Loucy (cell line): Measurements from ENCODE around the gene IL1RAPL2.

Source experiments
- H2AFZ ChIP-seq: fragments of 200-600 bp; sonication (generic); 2 replicates; pipeline ENCODE4 v1.6.0; 2016; ENCODE audit warnings: antibody characterized with exemption, mild to moderate bottlenecking, low read length, moderate library complexity
- H3F3A ChIP-seq: fragments of 200-600 bp; 2 replicates; pipeline ENCODE4 v1.6.0; 2016; ENCODE audit warnings: antibody characterized with exemption, low read depth, mild to moderate bottlenecking
- H3K27me3 ChIP-seq: fragments of 200-600 bp; sonication (generic); 2 replicates; pipeline ENCODE4 v1.6.1; 2014; ENCODE audit warnings: low read length, mild to moderate bottlenecking; ENCODE audit not compliant: insufficient read depth, poor library complexity, severe bottlenecking
- H3K36me3 ChIP-seq: fragments of 200-600 bp; sonication (generic); 2 replicates; pipeline ENCODE4 v1.6.1; 2016; ENCODE audit warnings: low read length; ENCODE audit not compliant: insufficient read depth
- H3K4me1 ChIP-seq: fragments of 200-600 bp; sonication (generic); 2 replicates; pipeline ENCODE4 v1.5.1; 2014; ENCODE audit warnings: low read length, mild to moderate bottlenecking; ENCODE audit not compliant: insufficient read depth, poor library complexity, severe bottlenecking
- H3K4me2 ChIP-seq: fragments of 200-600 bp; sonication (generic); 2 replicates; pipeline ENCODE4 v1.6.0; 2014; ENCODE audit warnings: antibody characterized with exemption, low read length, low read depth, mild to moderate bottlenecking; ENCODE audit not compliant: poor library complexity, severe bottlenecking
- H3K4me3 ChIP-seq: fragments of 200-600 bp; sonication (generic); 2 replicates; pipeline ENCODE4 v1.5.1; 2014; ENCODE audit warnings: low read length, mild to moderate bottlenecking, mixed read lengths; ENCODE audit not compliant: poor library complexity, severe bottlenecking
- H3K79me2 ChIP-seq: fragments of 200-600 bp; sonication (generic); 2 replicates; pipeline ENCODE4 v1.6.1; 2014; ENCODE audit warnings: low read length; ENCODE audit not compliant: insufficient read depth
- H3K9ac ChIP-seq: fragments of 200-600 bp; sonication (generic); 2 replicates; pipeline ENCODE4 v1.6.0; 2014; ENCODE audit warnings: mild to moderate bottlenecking, low read depth, low read length, moderate library complexity; ENCODE audit not compliant: poor library complexity, severe bottlenecking
- H3K9me2 ChIP-seq: fragments of 200-600 bp; sonication (generic); replicated peaks from 2 replicates; pipeline ENCODE4 v1.6.1; 2016; ENCODE audit warnings: low read depth, low read length, mixed read lengths
- H3K9me3 ChIP-seq: fragments of 200-600 bp; sonication (generic); 2 replicates; pipeline ENCODE4 v1.6.1; 2014; ENCODE audit warnings: mild to moderate bottlenecking, antibody characterized with exemption, low read length, low read depth; ENCODE audit not compliant: insufficient read depth
- H4K20me1 ChIP-seq: fragments of 200-600 bp; sonication (generic); 2 replicates; pipeline ENCODE4 v1.6.0; 2014; ENCODE audit warnings: antibody characterized with exemption, low read length, mild to moderate bottlenecking; ENCODE audit not compliant: insufficient read depth, poor library complexity, severe bottlenecking
- EZH2phosphoT487 ChIP-seq: fragments of 200-600 bp; IDR thresholded peaks from 2 replicates; pipeline ENCODE4 v1.6.1; 2018; ENCODE audit warnings: antibody characterized with exemption, mild to moderate bottlenecking, moderate library complexity, borderline replicate concordance
- TF ChIP-seq, protein P1 (sequence below): fragments of 200-600 bp; sonication (generic); conservative IDR thresholded peaks from 2 replicates; pipeline ENCODE4 v1.5.1; 2014; ENCODE audit warnings: mild to moderate bottlenecking, antibody characterized with exemption, low read length

The IL1RAPL2 gene

DNA sequence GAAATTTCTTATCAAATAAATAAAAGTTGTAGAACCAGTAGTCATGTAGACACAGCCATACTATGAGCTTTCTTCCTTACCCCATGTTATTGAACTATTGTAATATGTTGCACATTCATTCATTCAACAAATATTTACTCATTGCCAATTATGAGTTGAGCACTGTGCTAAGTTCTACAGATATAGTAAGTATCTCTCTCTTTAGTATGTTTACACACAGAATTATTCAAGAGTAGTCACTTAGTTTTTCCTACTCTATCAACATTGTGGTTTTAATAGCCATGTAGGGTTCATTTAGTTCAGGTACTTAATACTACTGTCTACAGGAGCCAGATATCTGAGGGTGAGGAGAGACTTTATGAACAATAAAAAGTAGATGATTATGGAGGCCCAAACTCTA lies 568.3 kb downstream of the IL1RAPL2 start:
- H3K9ac ChIP-seq: no peak overlapping the region
- no peaks in the 10 kb centered on the region for H3K9me3 ChIP-seq
- no peaks in the 10 kb centered on the region for H3K9me2 ChIP-seq
- no peaks in the 10 kb centered on the region for H3K36me3 ChIP-seq
- no peaks in the 10 kb centered on the region for H3K4me1 ChIP-seq
- no peaks in the 10 kb centered on the region for H3K27me3 ChIP-seq
- no peak for TF ChIP-seq EZH2phosphoT487
- TF ChIP-seq, protein P1, sequence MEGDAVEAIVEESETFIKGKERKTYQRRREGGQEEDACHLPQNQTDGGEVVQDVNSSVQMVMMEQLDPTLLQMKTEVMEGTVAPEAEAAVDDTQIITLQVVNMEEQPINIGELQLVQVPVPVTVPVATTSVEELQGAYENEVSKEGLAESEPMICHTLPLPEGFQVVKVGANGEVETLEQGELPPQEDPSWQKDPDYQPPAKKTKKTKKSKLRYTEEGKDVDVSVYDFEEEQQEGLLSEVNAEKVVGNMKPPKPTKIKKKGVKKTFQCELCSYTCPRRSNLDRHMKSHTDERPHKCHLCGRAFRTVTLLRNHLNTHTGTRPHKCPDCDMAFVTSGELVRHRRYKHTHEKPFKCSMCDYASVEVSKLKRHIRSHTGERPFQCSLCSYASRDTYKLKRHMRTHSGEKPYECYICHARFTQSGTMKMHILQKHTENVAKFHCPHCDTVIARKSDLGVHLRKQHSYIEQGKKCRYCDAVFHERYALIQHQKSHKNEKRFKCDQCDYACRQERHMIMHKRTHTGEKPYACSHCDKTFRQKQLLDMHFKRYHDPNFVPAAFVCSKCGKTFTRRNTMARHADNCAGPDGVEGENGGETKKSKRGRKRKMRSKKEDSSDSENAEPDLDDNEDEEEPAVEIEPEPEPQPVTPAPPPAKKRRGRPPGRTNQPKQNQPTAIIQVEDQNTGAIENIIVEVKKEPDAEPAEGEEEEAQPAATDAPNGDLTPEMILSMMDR: no peak
- H3F3A ChIP-seq: no peaks in the 10 kb centered on the region
- no peaks in the 10 kb centered on the region for H4K20me1 ChIP-seq
- H3K4me3 ChIP-seq: no peak overlapping the region
- no peak overlapping the region for H2AFZ ChIP-seq
- H3K79me2 ChIP-seq: no peaks in the 10 kb centered on the region
- no peak overlapping the region for H3K4me2 ChIP-seq

DNA sequence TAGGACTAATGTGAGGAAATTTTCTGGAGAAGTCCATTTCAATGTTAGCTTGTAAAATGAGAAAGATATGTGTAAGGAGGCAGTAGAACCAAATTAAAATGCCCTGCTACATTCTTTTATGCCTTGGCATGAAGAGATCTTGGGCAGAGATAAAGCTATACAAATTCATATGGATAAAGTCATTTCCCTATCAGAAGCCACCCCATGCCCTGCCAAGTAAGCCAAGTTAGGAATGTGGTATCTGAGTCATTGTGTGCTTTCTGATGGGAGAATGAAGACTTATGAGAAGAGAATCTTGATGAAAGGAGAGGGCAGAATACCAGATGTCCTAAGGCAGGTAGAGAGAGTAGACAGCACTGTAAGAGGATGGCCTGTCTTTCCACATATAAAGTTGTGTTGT lies 570.8 kb downstream of the IL1RAPL2 start:
- H4K20me1 ChIP-seq: no peaks in the 10 kb centered on the region
- no peak overlapping the region for H2AFZ ChIP-seq
- H3K79me2 ChIP-seq: no peaks in the 10 kb centered on the region
- H3K9me3 ChIP-seq: no peaks in the 10 kb centered on the region
- H3K4me1 ChIP-seq: no peaks in the 10 kb centered on the region
- H3K4me3 ChIP-seq: no peak overlapping the region
- H3K9ac ChIP-seq: no peak overlapping the region
- H3K4me2 ChIP-seq: no peak overlapping the region
- no peaks in the 10 kb centered on the region for H3F3A ChIP-seq
- H3K27me3 ChIP-seq: no peaks in the 10 kb centered on the region
- no peaks in the 10 kb centered on the region for H3K36me3 ChIP-seq
- no peaks in the 10 kb centered on the region for H3K9me2 ChIP-seq
- TF ChIP-seq EZH2phosphoT487: no peak
- TF ChIP-seq, protein P1: no peak

DNA sequence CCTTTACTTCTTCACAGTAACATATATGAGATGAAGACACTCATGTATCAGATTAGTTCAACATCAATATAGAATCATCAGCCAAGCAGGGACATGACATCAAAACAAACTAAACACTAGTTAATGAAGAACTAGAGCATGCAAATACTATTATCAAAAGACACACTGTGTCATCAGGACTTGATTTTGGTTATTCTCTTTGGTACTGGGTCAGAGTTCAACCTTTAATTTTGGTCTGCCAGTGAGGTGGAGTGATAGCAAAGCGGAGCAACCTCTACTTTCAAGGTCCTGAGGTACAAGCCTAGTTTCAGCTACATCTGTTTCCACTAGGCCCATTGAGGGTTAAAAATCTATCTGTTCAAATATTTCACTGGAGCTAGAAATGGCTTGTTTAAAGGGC lies 584.0 kb downstream of the IL1RAPL2 start:
- TF ChIP-seq, protein P1: no peak
- TF ChIP-seq EZH2phosphoT487: no peak
- Histone ChIP-seq H3K79me2 (no peaks in the 10 kb centered on the region), H3K4me2 (no peak overlapping the region), H3F3A (no peaks in the 10 kb centered on the region), H2AFZ (no peak overlapping the region), H4K20me1 (no peaks in the 10 kb centered on the region), H3K9ac (no peak overlapping the region), H3K4me1 (no peaks in the 10 kb centered on the region), H3K27me3 (no peaks in the 10 kb centered on the region), H3K9me2 (no peaks in the 10 kb centered on the region), H3K9me3 (no peaks in the 10 kb centered on the region), H3K36me3 (no peaks in the 10 kb centered on the region), H3K4me3 (no peak overlapping the region)
